GM10847 (cell line): ENCODE results near the gene IQCM.

Experiments
- POLR2A ChIP-seq: IDR thresholded peaks from 2 replicates; pipeline ENCODE4 v1.6.1; 2011; ENCODE audit not compliant: insufficient read length; ENCODE audit errors: extremely low read depth

The IQCM gene

DNA sequence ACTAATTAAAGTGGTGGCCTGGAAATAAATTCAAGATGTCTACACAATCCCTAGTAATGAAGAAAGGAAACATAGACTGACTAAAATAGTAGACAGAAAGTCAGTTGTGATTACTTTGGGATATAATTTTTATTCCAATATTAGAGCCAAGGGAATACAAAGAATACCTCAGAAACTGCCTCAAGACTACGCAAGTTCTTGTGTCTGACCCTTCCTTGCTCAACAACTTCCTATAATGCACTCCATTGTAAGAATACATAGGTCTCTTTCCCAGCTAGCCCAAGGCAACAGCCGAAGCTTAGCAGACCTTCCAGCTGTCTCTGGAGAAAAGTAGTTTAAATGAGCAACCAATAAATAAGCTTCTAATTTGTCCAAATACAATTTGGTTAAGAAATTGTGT is 315.9 kb downstream of the IQCM start:
- no peak for TF ChIP-seq POLR2A

DNA sequence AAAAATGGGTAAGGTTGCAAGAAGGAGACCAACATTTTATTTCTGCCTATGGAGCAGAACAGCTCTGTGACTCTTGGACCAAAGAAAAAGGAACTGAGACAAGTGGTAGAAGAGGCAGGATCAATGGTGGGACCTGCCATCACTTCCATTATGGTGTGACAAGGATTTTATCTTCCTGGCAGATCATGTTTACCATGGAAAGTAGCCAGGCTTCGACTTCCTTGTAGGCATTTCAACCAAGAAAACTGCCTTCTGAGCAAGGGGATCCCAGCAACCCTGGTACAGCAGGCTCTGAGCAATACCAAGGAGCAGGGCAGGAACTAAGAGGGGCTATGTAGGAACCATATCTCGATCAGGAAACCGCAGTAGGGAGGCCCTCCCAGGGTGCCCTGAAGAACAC is 317.4 kb downstream of the IQCM start:
- no peak for TF ChIP-seq POLR2A

DNA sequence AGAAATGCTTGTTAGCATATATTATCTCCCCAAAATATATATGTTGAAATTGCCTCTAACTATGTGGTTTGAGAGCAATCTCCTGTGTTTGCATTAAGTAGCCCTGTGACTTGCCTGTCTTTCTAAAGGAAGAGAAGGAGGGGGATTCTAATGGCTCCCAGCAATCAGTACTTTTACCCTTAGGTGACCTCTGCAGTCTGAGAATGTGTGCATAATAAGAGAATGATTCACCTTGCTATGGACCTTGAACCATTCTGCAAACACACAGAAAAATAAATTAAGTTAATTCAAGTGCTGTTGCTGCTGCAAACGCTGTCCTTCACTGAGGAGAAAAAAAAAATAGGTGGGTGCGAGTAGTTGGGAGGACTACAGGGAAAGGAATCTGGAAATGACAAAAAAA is 322.2 kb downstream of the IQCM start:
- no peak for TF ChIP-seq POLR2A

DNA sequence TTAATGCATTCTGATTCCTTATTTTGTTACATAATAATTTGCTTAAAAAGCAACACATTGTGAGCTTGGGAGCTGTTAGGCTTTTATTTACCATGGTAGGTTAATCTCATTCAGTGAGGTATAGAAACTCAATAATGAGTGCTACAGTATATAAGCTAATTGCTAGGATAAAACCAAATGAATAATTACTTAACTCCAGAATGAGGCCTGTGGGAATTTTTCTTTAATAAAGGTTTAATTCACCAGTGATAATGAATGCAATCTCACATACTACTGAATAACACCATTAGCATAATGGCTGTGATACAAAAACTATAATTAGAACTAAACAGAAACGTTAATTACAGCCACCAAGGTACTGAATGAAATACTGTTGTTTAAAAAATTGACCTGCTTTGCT is 326.3 kb downstream of the IQCM start:
- no peak for TF ChIP-seq POLR2A

DNA sequence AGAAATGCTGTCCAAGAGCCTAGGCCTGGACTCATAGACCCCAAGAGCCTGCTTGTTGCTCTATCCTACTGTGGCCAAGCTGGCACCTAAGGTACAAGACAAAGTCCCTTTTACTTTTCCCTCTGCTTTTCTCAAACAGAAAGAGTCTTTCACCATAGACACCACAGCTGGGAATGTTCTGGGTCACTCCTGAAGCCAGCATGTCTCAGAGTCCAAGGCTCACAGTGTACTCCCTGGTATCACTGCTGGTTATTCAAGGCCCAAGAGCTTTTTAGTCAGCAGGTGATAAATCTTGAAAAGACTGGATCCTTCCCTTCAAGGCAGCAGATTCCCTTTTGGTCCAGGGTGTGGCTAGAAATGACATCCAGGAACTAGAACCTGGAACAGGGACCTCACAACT is 328.8 kb downstream of the IQCM start:
- no peak for TF ChIP-seq POLR2A

DNA sequence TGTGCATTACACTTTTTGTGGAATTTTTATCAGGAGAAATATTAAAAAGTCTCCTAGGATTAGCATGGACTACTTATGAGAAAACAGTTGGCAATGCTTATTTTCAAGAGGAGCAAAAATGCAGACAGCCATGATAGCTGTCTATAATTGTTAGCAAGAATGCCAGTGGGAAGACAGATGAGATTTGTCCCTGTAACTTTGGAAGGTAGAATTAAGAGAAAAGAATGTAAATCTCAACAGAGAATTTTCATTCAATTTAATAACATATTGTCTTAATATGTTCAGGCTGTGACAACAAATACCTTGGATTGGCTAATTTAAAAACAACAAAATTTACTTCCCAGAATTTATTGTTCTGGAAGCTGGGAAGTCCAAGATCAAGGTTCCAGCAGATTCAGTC is 349.2 kb downstream of the IQCM start:
- no peak for TF ChIP-seq POLR2A

DNA sequence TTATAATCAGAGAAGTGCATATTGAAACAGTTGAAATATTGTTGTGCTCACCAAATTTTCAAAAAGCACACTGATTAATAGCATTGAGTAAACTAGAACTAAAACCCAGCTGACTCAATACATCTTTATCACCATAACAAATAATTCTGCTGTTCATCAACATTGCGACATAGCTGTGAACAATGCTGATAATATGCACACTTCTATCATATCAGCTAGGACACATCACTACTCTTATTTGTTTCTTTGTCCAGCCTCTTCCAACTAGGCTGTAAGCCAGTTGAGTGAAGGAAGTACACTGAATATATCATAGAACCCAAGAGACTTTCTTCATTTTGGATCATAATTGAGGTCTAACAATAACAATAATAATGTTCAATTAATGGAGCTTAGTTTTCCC is 349.7 kb downstream of the IQCM start:
- no peak for TF ChIP-seq POLR2A

DNA sequence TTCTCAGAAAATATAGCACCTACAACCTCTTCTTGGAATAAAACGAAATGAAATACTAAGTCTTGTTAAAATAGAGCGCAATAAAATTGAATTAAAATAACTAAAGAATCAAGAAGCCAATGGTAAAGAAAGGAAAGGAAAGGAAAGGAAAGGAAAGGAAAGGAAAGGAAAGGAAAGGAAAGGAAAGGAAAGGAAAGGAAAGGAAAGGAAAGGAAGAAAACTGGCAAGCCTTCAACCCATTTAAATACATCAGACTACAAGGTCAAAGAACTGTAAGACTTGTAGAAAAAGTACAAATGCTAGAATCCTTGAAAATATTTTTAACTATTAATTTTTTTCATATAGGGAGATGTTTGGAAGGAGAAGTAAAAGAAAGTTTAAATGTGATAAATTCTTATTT is 372.1 kb downstream of the IQCM start:
- no peak for TF ChIP-seq POLR2A

DNA sequence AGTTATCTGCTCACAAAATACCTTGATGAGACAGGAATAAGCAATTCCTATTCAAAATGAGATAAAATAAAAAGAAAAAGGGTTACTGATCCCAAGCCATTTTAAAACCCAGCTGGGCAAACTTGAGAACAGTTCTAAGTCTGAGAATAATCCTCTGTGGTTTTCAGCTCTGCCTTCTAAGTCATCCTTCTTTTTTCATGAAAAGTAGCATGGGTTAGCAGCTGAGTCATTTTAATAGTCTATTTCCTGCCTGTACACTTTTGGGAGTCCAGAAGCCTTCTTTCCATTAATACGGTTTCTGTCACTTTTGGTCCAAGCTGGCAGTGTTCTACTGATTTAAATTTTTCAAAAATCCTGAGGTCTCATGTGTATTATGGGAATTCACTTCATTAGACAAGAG is 374.3 kb downstream of the IQCM start:
- no peak for TF ChIP-seq POLR2A

DNA sequence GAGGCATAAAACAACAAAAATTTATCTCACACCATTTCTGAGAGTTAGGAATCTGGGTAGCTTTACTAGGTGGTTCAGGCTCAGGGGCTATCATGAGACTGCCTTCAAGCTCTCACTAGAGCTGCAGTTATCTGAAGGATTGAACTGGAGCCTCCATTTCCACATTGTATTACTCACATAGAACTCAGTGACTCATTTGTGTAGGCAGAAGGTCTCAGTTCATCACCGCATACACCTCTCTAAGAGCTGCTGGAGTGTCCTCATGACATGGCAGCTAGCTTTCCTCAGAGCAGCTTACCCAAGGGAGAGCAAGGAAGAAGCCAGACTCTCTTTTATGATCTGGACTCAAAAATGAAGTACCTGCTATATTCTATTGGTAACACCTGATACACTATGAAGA is 389.2 kb downstream of the IQCM start:
- TF ChIP-seq POLR2A = no peak

DNA sequence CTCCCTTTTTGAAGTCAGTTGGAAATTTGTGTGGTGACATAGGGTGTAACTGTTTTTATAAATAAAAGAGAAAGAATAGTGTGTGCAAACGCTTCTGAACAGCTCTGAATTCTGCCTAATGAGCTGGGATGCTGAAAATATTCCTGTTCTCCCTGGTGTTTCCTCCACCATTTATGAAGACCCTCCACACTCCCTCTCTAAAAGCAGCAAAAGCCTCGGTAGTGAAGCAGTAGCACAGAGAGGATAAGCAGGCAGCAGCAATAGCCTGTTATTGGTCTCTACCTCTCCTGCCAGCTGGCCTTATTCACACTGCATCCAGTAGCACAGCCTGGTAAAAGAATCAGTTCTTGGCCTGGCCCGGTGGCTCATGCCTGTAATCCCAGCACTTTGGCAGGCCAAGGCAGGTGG is 406.1 kb downstream of the IQCM start:
- no peak for TF ChIP-seq POLR2A

DNA sequence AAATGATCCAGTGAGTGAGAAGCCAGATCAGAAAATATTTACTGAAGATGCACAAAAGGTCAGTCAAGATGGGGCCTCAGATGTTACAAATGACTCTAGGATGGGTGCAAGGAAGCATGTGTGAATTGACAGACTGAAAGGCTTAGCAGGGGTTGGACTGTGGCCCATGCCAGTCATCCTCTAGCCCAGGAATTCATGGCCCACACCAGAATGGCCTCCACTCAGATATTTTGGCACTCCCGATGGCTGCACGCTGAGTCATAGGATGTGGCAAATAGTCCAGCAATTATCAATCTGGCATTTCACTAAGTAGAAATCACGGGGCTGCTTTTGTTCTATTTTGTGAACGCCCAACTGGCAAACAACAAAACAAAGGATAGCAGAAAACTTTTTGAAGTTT is 406.5 kb downstream of the IQCM start:
- no peak for TF ChIP-seq POLR2A

DNA sequence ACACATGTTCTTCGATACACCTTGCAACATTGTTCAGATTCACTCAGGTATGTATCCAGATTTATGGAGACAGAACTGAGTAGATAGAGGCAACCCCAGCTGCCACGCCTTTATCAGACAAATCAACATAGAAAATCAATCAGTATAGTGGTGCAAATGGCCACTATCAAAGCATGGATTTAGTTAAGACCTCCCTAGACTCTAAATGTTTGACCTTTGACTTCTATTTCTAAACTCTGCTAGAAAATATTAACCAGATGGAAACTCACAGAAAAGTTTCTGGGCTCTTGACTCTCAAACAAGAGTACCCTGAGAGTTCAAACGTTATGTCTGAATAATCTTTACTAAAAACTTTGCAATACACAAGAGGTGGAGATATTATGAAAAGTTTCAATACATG is 411.5 kb downstream of the IQCM start:
- TF ChIP-seq POLR2A = no peak

DNA sequence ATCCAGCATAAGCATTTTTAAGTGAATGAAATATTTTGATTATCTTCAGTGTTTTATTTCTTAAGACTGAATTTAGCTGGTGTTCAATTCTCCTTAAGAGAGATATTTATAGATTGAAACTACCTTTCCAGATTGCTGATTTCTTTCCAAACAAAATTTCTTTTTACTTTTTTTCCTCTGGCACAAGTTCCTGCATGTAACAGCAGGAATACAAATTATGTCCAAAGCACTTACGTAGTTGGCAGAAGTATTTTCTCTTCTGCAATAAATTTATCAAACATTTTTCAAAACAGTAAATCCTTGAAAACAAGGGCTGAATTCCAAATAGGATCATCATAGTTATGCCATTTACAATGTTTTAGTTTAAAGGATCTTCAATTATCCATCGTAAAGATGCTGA is 412.6 kb downstream of the IQCM start:
- TF ChIP-seq POLR2A = no peak

DNA sequence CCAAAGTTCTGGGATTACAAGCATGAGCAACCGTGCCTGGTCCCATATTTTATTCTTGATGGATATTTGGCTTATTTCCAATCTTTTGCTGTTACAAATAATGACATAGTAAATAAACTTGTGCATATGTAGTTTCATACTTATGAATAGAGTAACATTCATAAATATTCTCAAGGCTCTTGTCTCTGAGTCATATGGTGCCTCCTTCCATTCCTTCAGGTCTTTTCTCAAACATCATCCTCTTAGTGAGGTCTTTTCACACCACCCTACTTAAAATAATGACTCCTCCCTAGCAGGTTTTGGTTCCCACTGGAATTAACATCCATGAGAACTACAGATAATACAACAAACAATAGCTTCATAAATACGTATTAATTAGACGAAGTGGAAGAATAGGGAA is 416.6 kb downstream of the IQCM start:
- TF ChIP-seq POLR2A = no peak

DNA sequence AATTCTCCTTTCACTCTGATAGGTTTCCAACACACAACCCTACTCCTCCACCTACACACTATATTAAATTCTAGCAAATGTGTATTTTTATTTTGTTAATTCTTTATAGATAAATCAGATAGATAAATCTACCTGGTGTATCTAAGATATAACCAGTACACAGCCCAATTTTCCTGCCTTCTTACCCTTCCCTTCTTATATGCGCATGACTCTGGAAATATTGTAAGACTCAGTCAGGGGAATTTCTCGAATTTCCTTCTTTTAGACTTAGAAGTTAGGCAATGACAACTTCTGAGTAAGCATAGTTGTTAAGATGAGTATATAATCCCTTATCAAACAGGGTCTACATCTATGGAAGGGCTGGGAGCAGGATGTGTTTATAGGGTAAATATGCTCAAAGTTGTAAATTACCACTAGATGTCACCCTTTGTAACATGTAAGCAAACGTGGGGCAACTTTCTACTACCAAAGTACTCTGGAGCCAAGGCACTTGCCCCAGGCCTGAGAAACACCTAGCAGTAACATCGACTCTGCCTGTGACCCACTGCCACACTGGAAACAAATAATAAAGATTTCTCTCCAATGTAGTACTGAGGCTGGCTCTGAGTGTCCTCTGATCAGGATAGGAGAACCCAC is 444.7 kb downstream of the IQCM start:
- no peak for TF ChIP-seq POLR2A

DNA sequence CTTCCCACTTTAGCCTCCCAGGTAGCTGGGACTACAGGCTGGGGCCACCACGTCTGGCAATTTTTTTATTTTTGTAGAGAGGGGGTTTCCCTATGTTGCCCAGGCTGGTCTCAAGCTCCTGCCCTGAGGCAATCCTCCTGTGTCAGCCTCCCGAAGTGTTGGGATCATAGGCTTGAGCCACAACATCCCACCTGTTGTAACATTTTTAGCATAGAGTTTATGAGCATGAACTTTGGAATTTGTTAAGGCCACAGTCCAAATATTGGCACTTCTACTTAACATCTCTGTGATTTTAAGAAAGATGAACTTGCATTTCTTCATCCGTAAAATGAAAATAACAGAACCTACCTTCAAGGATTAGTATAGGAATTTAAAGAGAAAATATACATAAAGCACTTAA is 445.6 kb downstream of the IQCM start:
- no peak for TF ChIP-seq POLR2A

DNA sequence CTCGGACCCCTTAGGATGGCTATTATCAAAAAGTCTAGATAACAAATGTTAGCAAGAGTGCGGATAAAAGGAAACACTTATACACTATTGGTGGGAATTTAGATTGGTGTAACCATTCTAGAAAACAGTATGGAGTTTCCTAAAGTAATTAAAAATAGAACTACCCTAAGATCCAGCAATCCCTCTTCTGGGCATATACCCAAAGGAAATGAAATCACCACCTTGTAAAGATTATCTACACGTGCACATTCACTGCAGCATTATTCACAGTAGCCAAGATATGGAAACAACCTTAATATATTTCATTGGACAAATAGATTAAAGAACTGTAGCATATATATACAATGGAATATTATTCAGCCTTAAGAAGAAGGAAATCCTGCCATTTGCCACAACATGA is 462.4 kb downstream of the IQCM start:
- no peak for TF ChIP-seq POLR2A
